Aortic smooth muscle cell (primary cell): ENCODE results near the gene TMEM185A. TPM values are rescaled to one million over a fixed set of nuclear protein-coding genes. Genes with fewer than 3 reads are reported as not detected.

ENCODE experiments used
- total RNA-seq: library from RNA; depleted of rRNA; stranded (reverse); fragments of >200 nt; gene quantifications from 2 replicates; pipeline ENCODE4 v1.2.3, GENCODE V29; 2014

The TMEM185A gene
- 18.5 and 22.9 TPM in 2 replicates for total RNA-seq

GRCh38 chrX:149631234-149632165 lies at the start of gene TMEM185A:
TSS of gene TMEM185A (minus strand) at chrX:149631792. CDS start at chrX:149631580, 212 bp downstream.

GRCh38 chrX:149595214-149595613 lies 36.4 kb downstream of the TMEM185A start, which contains the start of gene HSFX2:
TSS of gene HSFX2 (minus strand) at chrX:149595314. CDS start at chrX:149594700, 614 bp downstream.

GRCh38 chrX:149587359-149587758 lies 44.2 kb downstream of the TMEM185A start, which contains the start of gene MAGEA9B:
TSS of gene MAGEA9B (minus strand) at chrX:149587459. CDS start at chrX:149583179, 4,280 bp downstream.

GRCh38 chrX:149549701-149550100 lies 81.9 kb downstream of the TMEM185A start, which contains the start of gene HSFX3:
TSS of gene HSFX3 (minus strand) at chrX:149549924. CDS start at chrX:149549852, 72 bp downstream.

Other genes starting within 250 kb of the TMEM185A start
- gene IDS, start 126.5 kb downstream of the TMEM185A start, total RNA-seq: 55.0 and 60.6 TPM in 2 replicates
- gene EOLA1, start 90.8 kb downstream of the TMEM185A start, total RNA-seq: 14.4 and 14.7 TPM in 2 replicates
- not detected in 2 replicates for gene HSFX3, start 81.9 kb downstream of the TMEM185A start, total RNA-seq
- gene MAGEA9B, start 44.3 kb downstream of the TMEM185A start, total RNA-seq: 0.06 TPM in 1 of 2 replicates, not detected in the other
- not detected in 2 replicates for gene HSFX2, start 36.5 kb downstream of the TMEM185A start, total RNA-seq
- not detected in 2 replicates for gene MAGEA11, start 80.3 kb upstream of the TMEM185A start, total RNA-seq
- 0.66 and 0.75 TPM in 2 replicates for gene HSFX1, start 142.3 kb upstream of the TMEM185A start, total RNA-seq
- gene MAGEA9, start 150.1 kb upstream of the TMEM185A start, total RNA-seq: not detected in 2 replicates
- gene MAGEA8, start 249.4 kb upstream of the TMEM185A start, total RNA-seq: not detected in 2 replicates